H1 (cell line): ENCODE measurements around the gene PARD6B.

Experiments used
- EZH2 ChIP-seq: fragments of 200-600 bp; sonication (generic); IDR thresholded peaks from 2 replicates; pipeline ENCODE4 v1.7.1; 2012; ENCODE audit warnings: low read depth, mild to moderate bottlenecking, moderate library complexity, low read length, inconsistent platforms; ENCODE audit not compliant: severe bottlenecking
- FOSL1 ChIP-seq: IDR thresholded peaks from 2 replicates; pipeline ENCODE4 v1.6.1; 2011; ENCODE audit warnings: mild to moderate bottlenecking, low read depth, low read length, moderate library complexity; ENCODE audit not compliant: insufficient read depth
- POLR2A ChIP-seq, 2 experiments: IDR thresholded peaks; 1 replicate in 1 of 2; 2 replicates in 1 of 2; pipeline ENCODE4 v1.6.1; 2011; ENCODE audit warnings: low read depth in 2 of 2, low read length in 2 of 2, mild to moderate bottlenecking in 2 of 2; ENCODE audit errors: control extremely low read depth in 1 of 2
- POLR2AphosphoS5 ChIP-seq: IDR thresholded peaks from 2 replicates; pipeline ENCODE4 v1.6.1; 2011; ENCODE audit warnings: low read depth, low read length
- RBBP5 ChIP-seq: IDR thresholded peaks from 2 replicates; pipeline ENCODE4 v1.7.1; 2012; ENCODE audit warnings: low read depth, mild to moderate bottlenecking, inconsistent platforms, low read length, moderate library complexity, borderline replicate concordance
- SP1 ChIP-seq: IDR thresholded peaks from 2 replicates; pipeline ENCODE4 v1.6.1; 2011; ENCODE audit warnings: low read depth, low read length
- YY1 ChIP-seq: IDR thresholded peaks from 2 replicates; pipeline ENCODE4 v1.6.1; 2011; ENCODE audit warnings: low read depth, mild to moderate bottlenecking, low read length
- TF ChIP-seq, protein P1 (sequence below), 3 experiments: IDR thresholded peaks; 1 replicate in 2 of 3; 2 replicates in 1 of 3; pipeline versions ENCODE4 v1.5.1 to v1.6.1; 2011; ENCODE audit warnings: low read length in 3 of 3, mild to moderate bottlenecking in 3 of 3, inconsistent platforms in 2 of 3, low read depth in 1 of 3, moderate library complexity in 1 of 3; ENCODE audit not compliant: insufficient read depth in 1 of 3; ENCODE audit errors: control extremely low read depth in 1 of 3

DNA sequence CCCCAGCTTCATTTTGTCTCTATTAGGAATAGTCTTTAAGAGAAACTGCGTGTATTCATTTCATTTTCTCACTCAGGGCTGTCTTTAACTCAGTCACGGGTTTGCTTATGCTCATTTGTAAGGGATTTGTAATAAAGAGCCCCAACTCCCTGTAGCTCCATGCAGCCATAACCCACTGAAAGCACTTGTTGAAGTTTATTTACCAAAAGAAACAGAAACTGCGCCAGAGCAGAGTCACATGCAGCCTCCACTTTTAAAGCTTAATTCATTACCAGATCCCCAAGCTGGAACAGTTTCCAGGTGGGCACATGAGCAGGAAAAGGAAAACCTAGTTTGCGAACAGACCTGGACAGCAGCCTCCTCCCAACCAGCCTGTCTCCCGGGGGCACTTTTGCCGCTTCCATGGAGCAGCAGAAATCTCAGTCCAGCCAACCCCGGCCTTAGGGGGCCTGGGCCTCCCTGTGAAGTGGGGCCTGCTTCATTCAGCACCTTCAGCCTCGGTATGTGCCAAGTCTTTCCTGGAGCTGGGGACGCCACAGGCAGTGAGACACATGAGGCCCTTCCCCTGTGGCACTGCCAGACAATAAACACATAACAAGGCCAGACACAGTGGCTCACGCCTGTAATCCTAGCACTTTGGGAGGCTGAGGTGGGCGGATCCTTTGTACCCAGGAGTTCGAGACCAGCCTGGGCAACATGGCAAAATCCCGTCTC lies 68.0 kb downstream of the PARD6B start:
- TF ChIP-seq POLR2A (IDR thresholded peaks at IDR 0.05; ENCODE audit: control extremely low read depth in 1 of 2, low read depth in 2 of 2, low read length in 2 of 2) (no peak), YY1 (no peak), EZH2 (no peak), RBBP5 (no peak), POLR2AphosphoS5 (no peak), SP1 (no peak), FOSL1 (no peak)
- TF ChIP-seq, protein P1, sequence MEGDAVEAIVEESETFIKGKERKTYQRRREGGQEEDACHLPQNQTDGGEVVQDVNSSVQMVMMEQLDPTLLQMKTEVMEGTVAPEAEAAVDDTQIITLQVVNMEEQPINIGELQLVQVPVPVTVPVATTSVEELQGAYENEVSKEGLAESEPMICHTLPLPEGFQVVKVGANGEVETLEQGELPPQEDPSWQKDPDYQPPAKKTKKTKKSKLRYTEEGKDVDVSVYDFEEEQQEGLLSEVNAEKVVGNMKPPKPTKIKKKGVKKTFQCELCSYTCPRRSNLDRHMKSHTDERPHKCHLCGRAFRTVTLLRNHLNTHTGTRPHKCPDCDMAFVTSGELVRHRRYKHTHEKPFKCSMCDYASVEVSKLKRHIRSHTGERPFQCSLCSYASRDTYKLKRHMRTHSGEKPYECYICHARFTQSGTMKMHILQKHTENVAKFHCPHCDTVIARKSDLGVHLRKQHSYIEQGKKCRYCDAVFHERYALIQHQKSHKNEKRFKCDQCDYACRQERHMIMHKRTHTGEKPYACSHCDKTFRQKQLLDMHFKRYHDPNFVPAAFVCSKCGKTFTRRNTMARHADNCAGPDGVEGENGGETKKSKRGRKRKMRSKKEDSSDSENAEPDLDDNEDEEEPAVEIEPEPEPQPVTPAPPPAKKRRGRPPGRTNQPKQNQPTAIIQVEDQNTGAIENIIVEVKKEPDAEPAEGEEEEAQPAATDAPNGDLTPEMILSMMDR (IDR thresholded peaks at IDR 0.05; ENCODE audit: control extremely low read depth in 1 of 3, insufficient read depth in 1 of 3, low read depth in 1 of 3, low read length in 3 of 3), result no peak
